H1 (cell line): ENCODE data around the gene KCNQ2. TPM values are rescaled to one million over a fixed set of nuclear protein-coding genes. Genes with fewer than 3 reads are reported as not detected.

ENCODE experiments used
- CTCF ChIA-PET: fragments of 300-600 bp; sonication (Branson Sonifier 250); formaldehyde crosslinking; loops from one replicate; lab custom pipeline; 2021; ENCODE audit not compliant: partially characterized antibody; lab: Charles Lee
- POLR2A ChIA-PET: fragments of 300-600 bp; sonication (Branson Sonifier 250); formaldehyde crosslinking; loops from one replicate; lab custom pipeline; 2021; ENCODE audit warnings: inconsistent platforms; ENCODE audit not compliant: partially characterized antibody; lab: Charles Lee
- DNase-seq, 2 experiments: peaks; one replicate each; pipeline versions ENCODE4 v3.0.0 to v3.0.0-alpha.2; 2010 to 2022; ENCODE audit warnings: low spot score in 2 of 2, low read depth in 1 of 2, mixed read lengths in 1 of 2
- FAIRE-seq: peaks from 2 replicates; lab custom pipeline; 2011; peaks lifted over from hg19 to GRCh38; lab: Jason Lieb, UNC
- H2AFZ ChIP-seq: 2 replicates; pipeline ENCODE4 v1.8.1; 2012; ENCODE audit warnings: low read length, inconsistent platforms
- H2AK5ac ChIP-seq: 2 replicates; pipeline ENCODE4 v1.6.1; 2013; ENCODE audit warnings: low read depth, low read length
- H2BK120ac ChIP-seq: replicated peaks from 2 replicates; pipeline ENCODE3; 2013; ENCODE audit warnings: low read depth, low read length, inconsistent platforms
- H2BK12ac ChIP-seq: 2 replicates; pipeline ENCODE4 v1.6.1; 2013; ENCODE audit warnings: low read depth, low read length
- H2BK15ac ChIP-seq: 2 replicates; pipeline ENCODE4 v1.6.1; 2013; ENCODE audit warnings: low read length
- H2BK20ac ChIP-seq: 2 replicates; pipeline ENCODE4 v1.6.1; 2013; ENCODE audit warnings: low read length
- H2BK5ac ChIP-seq: 2 replicates; pipeline ENCODE4 v1.6.1; 2013; ENCODE audit warnings: low read depth, low read length
- H3K14ac ChIP-seq: 2 replicates; pipeline ENCODE4 v1.6.1; 2013; ENCODE audit warnings: inconsistent platforms; ENCODE audit not compliant: insufficient read length
- H3K18ac ChIP-seq: 2 replicates; pipeline ENCODE4 v1.6.1; 2013; ENCODE audit warnings: low read length; ENCODE audit errors: extremely low read depth
- H3K23ac ChIP-seq: 2 replicates; pipeline ENCODE4 v1.6.1; 2013; ENCODE audit warnings: inconsistent platforms; ENCODE audit not compliant: insufficient read length
- H3K23me2 ChIP-seq: 2 replicates; pipeline ENCODE4 v1.6.1; 2013; ENCODE audit warnings: low read depth, low read length
- H3K27ac ChIP-seq: 2 replicates; pipeline ENCODE4 v1.6.1; 2011; ENCODE audit warnings: low read depth, low read length, inconsistent platforms
- H3K27me3 ChIP-seq, 4 experiments: replicated peaks in 1 of 4; 1 replicate in 1 of 4; 2 replicates in 3 of 4; pipeline versions ENCODE4 v1.6.1 to v1.8.1; 2011 to 2013; ENCODE audit warnings: low read length in 3 of 4, mild to moderate bottlenecking in 3 of 4, inconsistent platforms in 2 of 4, mixed read lengths in 2 of 4, moderate library complexity in 1 of 4; ENCODE audit not compliant: control insufficient read depth in 3 of 4, insufficient read depth in 3 of 4; ENCODE audit errors: extremely low read depth in 1 of 4
- H3K36me3 ChIP-seq, 4 experiments: 2 replicates each; pipeline versions ENCODE4 v1.6.1 to v1.8.1; 2011 to 2013; ENCODE audit warnings: mild to moderate bottlenecking in 4 of 4, low read length in 3 of 4, moderate library complexity in 2 of 4, control low read depth in 1 of 4, inconsistent platforms in 1 of 4; ENCODE audit not compliant: insufficient read depth in 4 of 4, control insufficient read depth in 2 of 4
- H3K4ac ChIP-seq: replicated peaks from 2 replicates; pipeline ENCODE3; 2013; ENCODE audit warnings: low read length, low read depth, mixed read lengths, inconsistent platforms; ENCODE audit not compliant: insufficient read length
- H3K4me1 ChIP-seq, 4 experiments: replicated peaks in 1 of 4; 1 replicate in 1 of 4; 2 replicates in 3 of 4; pipeline versions ENCODE4 v1.6.1 to v1.8.1; 2011 to 2013; ENCODE audit warnings: low read length in 3 of 4, inconsistent platforms in 2 of 4, mixed read lengths in 1 of 4; ENCODE audit not compliant: insufficient read depth in 4 of 4, control insufficient read depth in 3 of 4
- H3K4me2 ChIP-seq, 2 experiments: 2 replicates each; pipeline versions ENCODE4 v1.6.1 to v1.8.1; 2011 to 2013; ENCODE audit warnings: low read depth in 2 of 2, low read length in 2 of 2, control low read depth in 1 of 2, inconsistent platforms in 1 of 2, mild to moderate bottlenecking in 1 of 2; ENCODE audit not compliant: insufficient read depth in 1 of 2
- H3K4me3 ChIP-seq, 4 experiments: fragments of 200-600, 300-600 bp in 1 of 4; sonication (generic), shearing (Covaris generic), sonication (Bioruptor Twin) in 1 of 4; 2 replicates each; pipeline versions ENCODE4 v1.5.1 to v1.8.1; 2011 to 2016; ENCODE audit warnings: low read length in 4 of 4, low read depth in 3 of 4, control low read depth in 2 of 4, inconsistent platforms in 2 of 4, mild to moderate bottlenecking in 2 of 4, mixed read lengths in 1 of 4, moderate library complexity in 1 of 4; ENCODE audit not compliant: insufficient read depth in 2 of 4; ENCODE audit errors: extremely low read depth in 1 of 4
- H3K56ac ChIP-seq: replicated peaks from 2 replicates; pipeline ENCODE3; 2013; ENCODE audit warnings: low read depth, mild to moderate bottlenecking, mixed read lengths, low read length, inconsistent platforms; ENCODE audit not compliant: insufficient read length
- H3K79me1 ChIP-seq: 2 replicates; pipeline ENCODE4 v1.6.1; 2013; ENCODE audit warnings: low read depth, low read length, control low read depth
- H3K79me2 ChIP-seq, 2 experiments: 2 replicates each; pipeline versions ENCODE4 v1.6.1 to v1.8.1; 2012 to 2013; ENCODE audit warnings: low read length in 2 of 2, mild to moderate bottlenecking in 2 of 2, inconsistent platforms in 1 of 2; ENCODE audit not compliant: insufficient read depth in 2 of 2, control insufficient read depth in 1 of 2
- H3K9ac ChIP-seq, 4 experiments: replicated peaks in 1 of 4; 1 replicate in 1 of 4; 2 replicates in 3 of 4; pipeline versions ENCODE4 v1.6.1 to v1.8.1; 2011 to 2013; ENCODE audit warnings: low read depth in 3 of 4, low read length in 3 of 4, control low read depth in 2 of 4, mild to moderate bottlenecking in 2 of 4, moderate library complexity in 2 of 4, inconsistent platforms in 1 of 4; ENCODE audit errors: extremely low read depth in 1 of 4
- H3K9me3 ChIP-seq, 2 experiments: 2 replicates each; pipeline versions ENCODE4 v1.6.1 to v1.8.1; 2012 to 2013; ENCODE audit warnings: mild to moderate bottlenecking in 2 of 2, moderate library complexity in 2 of 2, control low read depth in 1 of 2, inconsistent platforms in 1 of 2, low read depth in 1 of 2, low read length in 1 of 2, mixed read lengths in 1 of 2; ENCODE audit not compliant: insufficient read depth in 2 of 2
- H4K20me1 ChIP-seq, 2 experiments: replicated peaks in 1 of 2; 2 replicates each; pipeline versions ENCODE3 to v1.8.1; 2011 to 2013; ENCODE audit warnings: inconsistent platforms in 2 of 2, low read length in 2 of 2, mild to moderate bottlenecking in 1 of 2; ENCODE audit not compliant: insufficient read depth in 2 of 2, control insufficient read depth in 1 of 2
- H4K5ac ChIP-seq: 2 replicates; pipeline ENCODE4 v1.6.1; 2013; ENCODE audit warnings: low read length, low read depth, mixed read lengths, inconsistent platforms; ENCODE audit not compliant: insufficient read length
- H4K8ac ChIP-seq: 2 replicates; pipeline ENCODE4 v1.8.0; 2013; ENCODE audit warnings: mild to moderate bottlenecking, moderate library complexity, low read length, inconsistent platforms; ENCODE audit not compliant: insufficient read depth; ENCODE audit errors: extremely low read depth
- H4K91ac ChIP-seq: replicated peaks from 2 replicates; pipeline ENCODE3; 2013; ENCODE audit warnings: low read length, mixed read lengths, inconsistent platforms; ENCODE audit not compliant: insufficient read length
- ASH2L ChIP-seq: fragments of 200-600, 300-600 bp; sonication (generic); IDR thresholded peaks from one replicate; pipeline ENCODE4 v1.7.1; 2017; ENCODE audit warnings: low read length
- CBX8 ChIP-seq: fragments of 300-800, 300-1000 bp; sonication (generic); IDR thresholded peaks from 2 replicates; pipeline ENCODE4 v1.7.1; 2016; ENCODE audit warnings: low read depth, low read length, borderline replicate concordance
- EGR1 ChIP-seq: IDR thresholded peaks from 2 replicates; pipeline ENCODE4 v1.6.1; 2011; ENCODE audit warnings: low read depth, low read length, borderline replicate concordance
- FOSL1 ChIP-seq: IDR thresholded peaks from 2 replicates; pipeline ENCODE4 v1.6.1; 2011; ENCODE audit warnings: mild to moderate bottlenecking, low read depth, low read length, moderate library complexity; ENCODE audit not compliant: insufficient read depth
- JUN ChIP-seq: IDR thresholded peaks from 2 replicates; pipeline ENCODE4 v1.6.1; 2011; ENCODE audit warnings: low read depth, mild to moderate bottlenecking, improper control_type of control experiment, low read length
- SIX5 ChIP-seq: IDR thresholded peaks from 2 replicates; pipeline ENCODE4 v1.6.1; 2011; ENCODE audit warnings: mild to moderate bottlenecking, low read depth, low read length
- SP1 ChIP-seq: IDR thresholded peaks from 2 replicates; pipeline ENCODE4 v1.6.1; 2011; ENCODE audit warnings: low read depth, low read length
- SP4 ChIP-seq: IDR thresholded peaks from 2 replicates; pipeline ENCODE4 v1.6.1; 2012; ENCODE audit warnings: low read length, inconsistent platforms
- TAF1 ChIP-seq: IDR thresholded peaks from 2 replicates; pipeline ENCODE4 v1.6.1; 2011; ENCODE audit warnings: mild to moderate bottlenecking, low read depth, low read length
- WGBS, 2 experiments: shearing (Covaris generic) in 1 of 2; methylation state at CpG; one replicate each; pipeline versions ENCODE4 v1.1.6 to v1.1.7; 2013 to 2015; ENCODE audit warnings: low lambda C conversion rate in 2 of 2, mixed read lengths in 2 of 2, inconsistent platforms in 1 of 2, low coverage in 1 of 2, missing lambda C conversion rate in 1 of 2; ENCODE audit not compliant: insufficient replicate concordance in 2 of 2, insufficient coverage in 1 of 2, insufficient read length in 1 of 2; ENCODE audit errors: extremely low coverage in 1 of 2, missing lambda C conversion rate in 1 of 2; 5-methylcytosine and 5-hydroxymethylcytosine counted together
- polyA plus RNA-seq, 7 experiments: library from polyadenylated mRNA; depleted of rRNA in 3 of 7; stranded (reverse) in 5 of 7; unstranded in 2 of 7; fragments of >200 nt in 5 of 7; fragments of 200-250 nt in 2 of 7; gene quantifications; 1 replicate in 5 of 7; 2 replicates in 1 of 7; 4 replicates in 1 of 7; pipeline versions ENCODE4 v1.2.1 to v1.2.3, GENCODE V29; 2011 to 2013; ENCODE audit warnings: missing spikeins in 2 of 7, mixed read lengths in 2 of 7
- total RNA-seq: library from RNA; stranded (reverse); fragmentation: NEBNext Ultra II Directional; extraction: Animal tissue kit (Norgen Biotek cat#: 25700); gene quantifications from 2 replicates; pipeline ENCODE4 v1.2.1, GENCODE V29; 2021

Gene KCNQ2
- total and polyA plus RNA-seq, 2 of the 8 experiments (the other 6 are each of a cell fraction or from before 2014, with no cell fraction given): 82.6 to 243 TPM

DNA sequence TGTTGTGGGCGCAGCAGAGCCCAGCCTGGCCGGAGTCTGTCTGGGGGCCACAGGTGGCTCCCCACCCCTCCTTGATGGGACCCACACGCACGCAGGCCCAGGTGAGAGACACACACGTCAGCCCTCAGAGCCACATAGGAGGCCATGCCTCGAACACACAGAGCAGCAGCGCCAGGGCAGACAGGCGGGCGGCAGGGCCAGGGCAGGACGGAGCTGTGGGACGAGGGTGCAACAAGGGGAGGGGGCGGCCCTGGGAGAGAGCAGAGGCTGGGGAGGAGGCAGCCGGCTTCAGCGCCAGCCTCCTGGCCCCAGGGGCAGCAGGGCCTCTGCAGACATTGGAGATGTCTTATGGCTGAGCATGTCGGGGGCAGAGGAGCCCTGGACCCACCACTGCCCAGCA, 42.5 kb downstream of the KCNQ2 start:
- peaks cover 0 to 13% (median 5%) of the 10 kb centered on the region in 4 experiments; a peak in 5 of 7 replicates for H3K4me1 ChIP-seq
- H3K56ac ChIP-seq: no peak overlapping the region
- H4K91ac ChIP-seq: no peak overlapping the region
- H3K9ac ChIP-seq: no peak overlapping the region
- no peak overlapping the region for H3K4ac ChIP-seq
- no peak overlapping the region for H3K27ac ChIP-seq
- no peaks in the 10 kb centered on the region; a peak in 1 of 8 replicates for H3K36me3 ChIP-seq
- H3K79me2 ChIP-seq: no peaks in the 10 kb centered on the region
- no peak overlapping the region for H3K4me2 ChIP-seq
- 91% methylated on average over 15 of the region's 15 CpGs; no CpG with 5 or more reads in 1 of the 2 experiments for WGBS, 2 experiments
- H2BK120ac ChIP-seq: no peak overlapping the region
- POLR2A ChIA-PET: no interaction called here
- no peak overlapping the region for H2AK5ac ChIP-seq
- no peak overlapping the region for H4K8ac ChIP-seq
- H3K79me1 ChIP-seq: no peaks in the 10 kb centered on the region
- H3K23ac ChIP-seq: no peak overlapping the region
- H2BK5ac ChIP-seq: no peak overlapping the region
- no peak overlapping the region for H3K14ac ChIP-seq
- CTCF ChIA-PET: interaction anchor here (1.1 to 1.2 kb wide), 2 partner anchors 136 to 206 kb away, joined by 3 read pairs; no protein-coding TSS in a partner anchor
- no peak overlapping the region for H2BK12ac ChIP-seq
- no peaks in the 10 kb centered on the region for H3K9me3 ChIP-seq
- no peak overlapping the region for H3K18ac ChIP-seq
- H4K5ac ChIP-seq: no peak overlapping the region
- H2BK20ac ChIP-seq: no peak overlapping the region
- no peaks in the 10 kb centered on the region for H3K23me2 ChIP-seq
- FAIRE-seq: no peak
- peaks cover 0 to 1% of the 10 kb centered on the region in 2 experiments for H4K20me1 ChIP-seq
- TF ChIP-seq TAF1: no peak
- TF ChIP-seq EGR1: no peak
- TF ChIP-seq SP4: no peak
- no peak for TF ChIP-seq CBX8
- no peak for TF ChIP-seq SP1
- no peak for TF ChIP-seq ASH2L
- no peak for TF ChIP-seq SIX5
- TF ChIP-seq JUN: no peak
- no peak for TF ChIP-seq FOSL1
- TF ChIP-seq, all 59 proteins: peak for 0
- Histone ChIP-seq H3K4me3 (no peak overlapping the region), H2BK15ac (no peak overlapping the region), H3K27me3 (no peaks in the 10 kb centered on the region), H2AFZ (no peak overlapping the region)
- no peak for DNase-seq
